GM12878 (cell line): ENCODE results near the gene OIT3. TPM values are rescaled to one million over a fixed set of nuclear protein-coding genes. Genes with fewer than 3 reads are reported as not detected.

ENCODE experiments used
- ATAC-seq: fragments of 200-7000 bp; cut with Tn5 transposase; 3 replicates; pipeline ENCODE4 v1.9.1; 2020; ENCODE audit warnings: mild to moderate bottlenecking, moderate library complexity
- BruUV-seq: library from RNA; stranded (reverse); fragments of 400-500 nt; replicated peaks from 2 replicates; lab custom pipeline; 2021; lab: Mats Ljungman, UMichigan
- CTCF ChIA-PET: fragments of 300-600 bp; sonication (Branson Sonifier 250); formaldehyde crosslinking; extraction: SDS; loops from one replicate; lab custom pipeline; 2021; ENCODE audit warnings: inconsistent platforms; lab: Yijun Ruan, JAX
- POLR2A ChIA-PET: fragments of 350-600 bp; formaldehyde crosslinking; extraction: SDS; loops from one replicate; lab custom pipeline; 2021; ENCODE audit warnings: inconsistent platforms; lab: Charles Lee
- RAD21 ChIA-PET: fragments of 300-600 bp; sonication (Branson Sonifier 250); formaldehyde crosslinking; loops from one replicate; lab custom pipeline; 2023; ENCODE audit warnings: antibody characterized with exemption; ENCODE audit not compliant: unreplicated experiment; lab: Charles Lee
- SMC1A ChIA-PET: fragments of 300-600 bp; sonication (Branson Sonifier 250); formaldehyde crosslinking; loops from one replicate; lab custom pipeline; 2023; ENCODE audit not compliant: unreplicated experiment, uncharacterized antibody; lab: Charles Lee
- DNase-seq: peaks from one replicate; pipeline ENCODE4 v3.0.0-alpha.2; 2011; ENCODE audit warnings: low read depth, low spot score
- FAIRE-seq: peaks from 3 replicates; lab custom pipeline; 2011; peaks lifted over from hg19 to GRCh38; lab: Jason Lieb, UNC
- H2AFZ ChIP-seq: 2 replicates; pipeline ENCODE4 v1.6.0; 2011; ENCODE audit warnings: low read depth, low read length, control low read depth; ENCODE audit not compliant: control insufficient read depth
- H3K27ac ChIP-seq: 2 replicates; pipeline ENCODE4 v1.5.1; 2011; ENCODE audit warnings: control low read depth; ENCODE audit not compliant: control insufficient read depth, insufficient read depth
- H3K27me3 ChIP-seq, 2 experiments: replicated peaks in 1 of 2; 2 replicates each; pipeline versions ENCODE4 v1.6.0 to v1.6.1; 2011; ENCODE audit warnings: low read length in 1 of 2; ENCODE audit not compliant: control insufficient read depth in 2 of 2, insufficient read depth in 2 of 2
- H3K36me3 ChIP-seq, 2 experiments: 2 replicates each; pipeline ENCODE4 v1.5.1; 2011; ENCODE audit warnings: low read length in 1 of 2; ENCODE audit not compliant: control insufficient read depth in 2 of 2, insufficient read depth in 2 of 2
- H3K4me1 ChIP-seq: 2 replicates; pipeline ENCODE4 v1.6.1; 2011; ENCODE audit warnings: mild to moderate bottlenecking, low read length, moderate library complexity, mixed read lengths; ENCODE audit not compliant: control insufficient read depth, insufficient read depth
- H3K4me2 ChIP-seq: 2 replicates; pipeline ENCODE4 v1.6.0; 2011; ENCODE audit warnings: control low read depth; ENCODE audit not compliant: control insufficient read depth, insufficient read depth
- H3K4me3 ChIP-seq: fragments of 200-600 bp; sonication (generic); 2 replicates; pipeline ENCODE4 v1.5.1; 2016
- H3K79me2 ChIP-seq: 2 replicates; pipeline ENCODE4 v1.6.0; 2011; ENCODE audit warnings: low read length; ENCODE audit not compliant: control insufficient read depth, insufficient read depth
- H3K9ac ChIP-seq: 2 replicates; pipeline ENCODE4 v1.8.0; 2011; ENCODE audit warnings: low read length, control low read depth, mixed read lengths; ENCODE audit not compliant: control insufficient read depth, insufficient read depth
- H3K9me3 ChIP-seq: replicated peaks from 3 replicates; pipeline ENCODE4 v1.5.1; 2011; ENCODE audit warnings: mild to moderate bottlenecking, low read length; ENCODE audit not compliant: control insufficient read depth, insufficient read depth
- H4K20me1 ChIP-seq: 2 replicates; pipeline ENCODE4 v1.6.0; 2011; ENCODE audit not compliant: control insufficient read depth, insufficient read depth
- ATF2 ChIP-seq: IDR thresholded peaks from 2 replicates; pipeline ENCODE4 v1.6.1; 2012; ENCODE audit warnings: low read length, inconsistent platforms
- CBX5 ChIP-seq: sonication (generic); IDR thresholded peaks from 2 replicates; pipeline ENCODE4 v1.6.1; 2016; ENCODE audit warnings: low read depth, moderate library complexity, mild to moderate bottlenecking, inconsistent platforms
- EED ChIP-seq: sonication (generic); IDR thresholded peaks from 2 replicates; pipeline ENCODE4 v1.6.1; 2016; ENCODE audit warnings: antibody characterized with exemption, low read depth
- MEF2B ChIP-seq: fragments of 450-650 bp; IDR thresholded peaks from 2 replicates; pipeline ENCODE4 v1.6.1; 2018; ENCODE audit warnings: mild to moderate bottlenecking, moderate library complexity; ENCODE audit not compliant: partially characterized antibody, poor library complexity, severe bottlenecking
- MXI1 ChIP-seq: fragments of 150-350 bp; IDR thresholded peaks from 2 replicates; pipeline ENCODE4 v1.6.1; 2011; ENCODE audit warnings: low read depth, mild to moderate bottlenecking, inconsistent platforms, low read length, improper control_type of control experiment
- NFXL1 ChIP-seq: fragments of 450-650 bp; IDR thresholded peaks from 2 replicates; pipeline ENCODE4 v1.6.1; 2017; ENCODE audit warnings: antibody characterized with exemption, mild to moderate bottlenecking, borderline replicate concordance
- NR2C2 ChIP-seq: IDR thresholded peaks from 2 replicates; pipeline ENCODE4 v1.6.1; 2011; ENCODE audit warnings: borderline replicate concordance, low read depth; ENCODE audit not compliant: control insufficient read depth, insufficient read length
- RELB ChIP-seq: fragments of 450-650 bp; IDR thresholded peaks from 2 replicates; pipeline ENCODE4 v1.6.1; 2017; ENCODE audit warnings: low read depth, mild to moderate bottlenecking, moderate library complexity
- SREBF1 ChIP-seq: IDR thresholded peaks from 2 replicates; pipeline ENCODE4 v1.6.1; 2012; ENCODE audit warnings: mild to moderate bottlenecking, low read length
- STAT3 ChIP-seq: IDR thresholded peaks from 2 replicates; pipeline ENCODE4 v1.6.1; 2011; ENCODE audit warnings: low read depth, low read length, improper control_type of control experiment
- TAF1 ChIP-seq: IDR thresholded peaks from 2 replicates; pipeline ENCODE4 v1.6.1; 2011; ENCODE audit warnings: mild to moderate bottlenecking, low read depth, low read length, borderline replicate concordance
- TCF3 ChIP-seq: IDR thresholded peaks from 2 replicates; pipeline ENCODE4 v1.6.1; 2012; ENCODE audit warnings: low read depth, mild to moderate bottlenecking, low read length, borderline replicate concordance; ENCODE audit not compliant: insufficient read depth
- ZNF274 ChIP-seq: IDR thresholded peaks from one replicate; pipeline ENCODE4 v1.8.0; 2011; ENCODE audit not compliant: insufficient read length, insufficient read depth
- ZNF622 ChIP-seq: fragments of 450-650 bp; IDR thresholded peaks from 2 replicates; pipeline ENCODE4 v1.6.1; 2017; ENCODE audit warnings: mild to moderate bottlenecking, inconsistent platforms
- ZZZ3 ChIP-seq: IDR thresholded peaks from 2 replicates; pipeline ENCODE4 v1.6.1; 2011; ENCODE audit warnings: low read depth; ENCODE audit not compliant: control insufficient read depth, insufficient read length
- in situ Hi-C: fragments of 300-500 bp; cut with MboI; formaldehyde crosslinking; loops from 9 replicates; pipeline ENCODE4 v1.14.3; 2018; ENCODE audit warnings: mixed read lengths
- intact Hi-C: fragments of 100-400 bp; cut with micrococcal nuclease; formaldehyde crosslinking; loops from one replicate; pipeline ENCODE4 v1.14.2; 2022; ENCODE audit not compliant: unreplicated experiment
- polyA plus RNA-seq, 11 experiments: library from polyadenylated mRNA; depleted of rRNA in 4 of 11; unstranded in 6 of 11; stranded (reverse) in 5 of 11; fragments of >200 nt; fragmentation: Nextera tagmentation in 4 of 11; fragmentation: Illumina TruSeq in 1 of 11; extraction: Ambion mirVana in 4 of 11; extraction: Trizol in 1 of 11; gene quantifications; 1 replicate in 1 of 11; 2 replicates in 10 of 11; pipeline versions ENCODE4 v1.2.1 to v1.2.3, GENCODE V29; 2011 to 2016; ENCODE audit warnings: inconsistent platforms in 2 of 11, missing spikeins in 2 of 11, low read depth in 1 of 11
- total RNA-seq, 4 experiments: library from RNA; depleted of rRNA in 3 of 4; stranded (reverse); fragments of >200 nt in 3 of 4; fragmentation: Illumina TruSeq in 1 of 4; extraction: Trizol in 1 of 4; gene quantifications; 2 replicates each; pipeline versions ENCODE4 v1.2.1 to v1.2.3, GENCODE V29; 2013 to 2021

OIT3 gene
- total and polyA plus RNA-seq, 10 of the 15 experiments (the other 5 are each of a cell fraction or from before 2014, with no cell fraction given) = not detected

- RAD21 ChIA-PET = no interaction called here
- intact Hi-C loops = no loop called here
- BruUV-seq = no TSS peak
- no peaks in the 10 kb centered on the region for H4K20me1 ChIP-seq
- in situ Hi-C loops = no loop called here
- H3K79me2 ChIP-seq = no peaks in the 10 kb centered on the region
- CTCF ChIA-PET = interaction anchor here (0.7 to 1.6 kb wide), 2 partner anchors 12 to 410 kb away, joined by 3 to 4 read pairs; no protein-coding TSS in a partner anchor
- no peak overlapping the region for H3K4me3 ChIP-seq
- H3K9ac ChIP-seq = no peak overlapping the region
- no peaks in the 10 kb centered on the region for H3K4me1 ChIP-seq
- ATAC-seq (no peak), DNase-seq (no peak), FAIRE-seq (no peak)
- POLR2A ChIA-PET = interaction anchor here (0.6 kb wide), 1 partner anchor 392 kb away, joined by 3 read pairs; no protein-coding TSS in a partner anchor
- H3K9me3 ChIP-seq = no peaks in the 10 kb centered on the region; the same call in 2 of the 3 replicates
- H3K27ac ChIP-seq = no peak overlapping the region
- H3K4me2 ChIP-seq = no peak overlapping the region
- no peak overlapping the region for H2AFZ ChIP-seq
- H3K36me3 ChIP-seq = no peaks in the 10 kb centered on the region
- SMC1A ChIA-PET = no interaction called here
- TF ChIP-seq TAF1 (no peak), EED (no peak), ZNF274 (no peak), NFXL1 (no peak), ZNF622 (no peak), RELB (no peak), STAT3 (no peak), ZZZ3 (no peak), MXI1 (no peak), CBX5 (no peak), NR2C2 (no peak), MEF2B (no peak), TCF3 (no peak), SREBF1 (no peak), ATF2 (no peak)
- no peaks in the 10 kb centered on the region for H3K27me3 ChIP-seq
Measured at GRCh38 chr10:72855129-72855528, 38.4 kb upstream of the OIT3 start.
